Activated T-cell treated with anti-CD3 and anti-CD28 coated beads, Interleukin-2, amount 50 U/mL, for 72 hours (primary cell): ENCODE measurements around the gene INTS2. TPM values are rescaled to one million over a fixed set of nuclear protein-coding genes. Genes with fewer than 3 reads are reported as not detected.
A peak's percentile ranks its signal among the peaks of the same experiment; 100 is the strongest.
"Not testable (repeated sequence)": the region's sequence is repeated elsewhere in the genome, so short reads cannot be mapped to it uniquely, and the experiment has no call there.

ENCODE experiments used
- ATAC-seq, 2 donors: fragments of 150-1000 bp; cut with Tn5 transposase; replicated peaks in 1 of 2; 2 replicates each; pipeline ENCODE4 v1.10.0; 2021; ENCODE audit warnings: moderate library complexity in 2 of 2, mild to moderate bottlenecking in 1 of 2
- DNase-seq, 2 donors: peaks; one replicate each; pipeline ENCODE4 v3.0.0; 2021 to 2022; ENCODE audit warnings: mixed read lengths in 1 of 2
- H3K27ac Mint-ChIP-seq: one replicate; pipeline ENCODE4 v1.8.0; 2022; ENCODE audit warnings: mild to moderate bottlenecking, moderate library complexity, mixed read lengths
- H3K27me3 Mint-ChIP-seq: one replicate; pipeline ENCODE4 v1.8.0; 2022; ENCODE audit warnings: low read depth, mixed read lengths
- H3K36me3 Mint-ChIP-seq, 2 donors: one replicate each; pipeline ENCODE4 v1.8.0; 2022; ENCODE audit warnings: mixed read lengths in 2 of 2, mild to moderate bottlenecking in 1 of 2; ENCODE audit not compliant: insufficient read depth in 2 of 2
- H3K4me1 Mint-ChIP-seq: one replicate; pipeline ENCODE4 v1.8.0; 2022; ENCODE audit warnings: low read depth, mixed read lengths
- H3K4me3 Mint-ChIP-seq, 2 donors: one replicate each; pipeline ENCODE4 v1.8.0; 2022; ENCODE audit warnings: mild to moderate bottlenecking in 2 of 2, mixed read lengths in 2 of 2, moderate library complexity in 2 of 2
- H3K9me3 Mint-ChIP-seq, 2 donors: one replicate each; pipeline ENCODE4 v1.8.0; 2022; ENCODE audit warnings: mixed read lengths in 2 of 2
- total RNA-seq, 2 donors: library from RNA; stranded (reverse); gene quantifications; one replicate each; pipeline ENCODE4 v1.2.3, GENCODE V29; 2022

The INTS2 gene
- total RNA-seq, 2 donors from 2014 or later: 26.1 to 29.5 TPM

GRCh38 chr17:61926826-61927207 lies 965 bp downstream of the INTS2 start:
- peaks cover 1 to 8% of the 10 kb centered on the region in 2 donors for H3K36me3 Mint-ChIP-seq
- peaks cover 20% of the 10 kb centered on the region for H3K4me1 Mint-ChIP-seq
- DNase-seq: no peak
- no peaks in the 10 kb centered on the region for H3K27me3 Mint-ChIP-seq
- H3K9me3 Mint-ChIP-seq: no peaks in the 10 kb centered on the region
- H3K4me3 Mint-ChIP-seq: peak overlapping the region; percentile 87 to 92
- no peak for ATAC-seq
- H3K27ac Mint-ChIP-seq: peak overlapping the region; percentile 89

- DNase-seq, H3K9me3 Mint-ChIP-seq, H3K4me3 Mint-ChIP-seq, ATAC-seq, H3K27ac Mint-ChIP-seq, H3K27me3 Mint-ChIP-seq, H3K4me1 Mint-ChIP-seq: not testable (repeated sequence)
- H3K36me3 Mint-ChIP-seq: peaks cover 5 to 30% of the 10 kb centered on the region in 2 donors
Measured at GRCh38 chr17:61915162-61915561, 12.6 kb downstream of the INTS2 start.

GRCh38 chr17:61908292-61909037 lies 19.3 kb downstream of the INTS2 start:
- ATAC-seq: no peak
- H3K36me3 Mint-ChIP-seq: peaks cover 6 to 24% of the 10 kb centered on the region in 2 donors
- no peaks in the 10 kb centered on the region for H3K9me3 Mint-ChIP-seq
- no peak overlapping the region for H3K27ac Mint-ChIP-seq
- DNase-seq: no peak
- H3K4me1 Mint-ChIP-seq: no peaks in the 10 kb centered on the region
- H3K27me3 Mint-ChIP-seq: no peaks in the 10 kb centered on the region
- H3K4me3 Mint-ChIP-seq: no peak overlapping the region

- Mint-ChIP-seq H3K4me1 (no peaks in the 10 kb centered on the region), H3K27ac (peak overlapping the region; percentile 15), H3K4me3 (no peak overlapping the region), H3K9me3 (no peaks in the 10 kb centered on the region), H3K36me3 (peaks cover 8 to 31% of the 10 kb centered on the region in 2 donors), H3K27me3 (no peaks in the 10 kb centered on the region)
- ATAC-seq (no peak), DNase-seq (no peak)
Measured at GRCh38 chr17:61907361-61907760, 20.4 kb downstream of the INTS2 start.

- Mint-ChIP-seq H3K36me3 (peaks cover 2 to 25% of the 10 kb centered on the region in 2 donors), H3K9me3 (no peaks in the 10 kb centered on the region), H3K27me3 (no peaks in the 10 kb centered on the region), H3K4me1 (no peaks in the 10 kb centered on the region), H3K4me3 (peak overlapping the region; percentile 20 to 65), H3K27ac (peak overlapping the region; percentile 96)
- DNase-seq (peak; percentile 21 to 30), ATAC-seq (peak; percentile 60 to 88)
Measured at GRCh38 chr17:61904094-61904710, 23.6 kb downstream of the INTS2 start.

DNA sequence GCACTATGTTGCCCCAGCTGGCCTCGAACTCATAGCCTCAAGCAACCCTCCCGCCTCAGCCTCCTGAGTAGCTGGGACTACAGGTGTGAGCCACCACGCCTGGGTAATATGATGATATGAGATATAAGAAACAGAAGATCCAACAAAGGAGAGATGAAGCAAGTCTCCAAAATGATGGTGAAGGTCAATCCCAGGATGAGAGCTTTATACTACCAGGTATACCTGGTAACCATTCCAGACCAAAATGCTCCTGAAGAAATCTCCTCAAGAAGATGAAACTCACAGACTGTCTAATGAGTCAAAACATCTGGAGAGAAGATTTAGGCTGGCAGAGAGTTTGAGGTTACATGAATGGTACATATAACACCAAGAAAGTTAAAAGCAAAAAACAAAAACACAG lies 24.5 kb downstream of the INTS2 start:
- H3K4me3 Mint-ChIP-seq: peak overlapping the region in 1 of 2 donors; percentile 19
- no peaks in the 10 kb centered on the region for H3K9me3 Mint-ChIP-seq
- no peaks in the 10 kb centered on the region for H3K27me3 Mint-ChIP-seq
- peaks cover 2 to 25% of the 10 kb centered on the region in 2 donors for H3K36me3 Mint-ChIP-seq
- no peak for ATAC-seq
- peak overlapping the region; percentile 96 for H3K27ac Mint-ChIP-seq
- DNase-seq: no peak
- no peaks in the 10 kb centered on the region for H3K4me1 Mint-ChIP-seq

- no peaks in the 10 kb centered on the region for H3K27me3 Mint-ChIP-seq
- H3K4me3 Mint-ChIP-seq: no peak overlapping the region
- H3K9me3 Mint-ChIP-seq: no peaks in the 10 kb centered on the region
- peaks cover 0 to 17% of the 10 kb centered on the region in 2 donors for H3K36me3 Mint-ChIP-seq
- ATAC-seq (no peak), DNase-seq (no peak)
- no peak overlapping the region for H3K27ac Mint-ChIP-seq
- H3K4me1 Mint-ChIP-seq: no peaks in the 10 kb centered on the region
Measured at GRCh38 chr17:61897548-61898180, 30.1 kb downstream of the INTS2 start.

DNA sequence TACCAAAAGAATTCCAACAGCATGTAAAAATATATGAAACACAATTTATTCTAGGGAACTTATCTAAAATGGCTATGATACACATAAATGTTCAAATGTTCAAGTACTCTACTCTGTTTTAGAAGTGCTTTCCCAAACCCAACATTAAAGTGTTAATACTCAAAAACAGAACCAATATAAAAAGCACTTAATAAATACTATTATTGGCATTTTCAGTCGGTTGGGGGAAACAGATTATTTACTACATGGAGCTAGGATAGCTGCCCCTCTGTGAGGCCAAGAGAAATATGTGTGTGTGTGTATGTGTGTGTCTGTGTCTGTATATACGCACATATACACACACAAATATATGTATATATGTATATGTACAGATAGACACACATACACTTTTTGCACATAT lies 32.4 kb downstream of the INTS2 start:
- ATAC-seq (no peak), DNase-seq (no peak)
- H3K9me3 Mint-ChIP-seq: no peaks in the 10 kb centered on the region
- no peak overlapping the region for H3K27ac Mint-ChIP-seq
- H3K27me3 Mint-ChIP-seq: no peaks in the 10 kb centered on the region
- no peak overlapping the region for H3K4me3 Mint-ChIP-seq
- H3K36me3 Mint-ChIP-seq: peaks cover 0 to 13% of the 10 kb centered on the region in 2 donors
- H3K4me1 Mint-ChIP-seq: no peaks in the 10 kb centered on the region

DNA sequence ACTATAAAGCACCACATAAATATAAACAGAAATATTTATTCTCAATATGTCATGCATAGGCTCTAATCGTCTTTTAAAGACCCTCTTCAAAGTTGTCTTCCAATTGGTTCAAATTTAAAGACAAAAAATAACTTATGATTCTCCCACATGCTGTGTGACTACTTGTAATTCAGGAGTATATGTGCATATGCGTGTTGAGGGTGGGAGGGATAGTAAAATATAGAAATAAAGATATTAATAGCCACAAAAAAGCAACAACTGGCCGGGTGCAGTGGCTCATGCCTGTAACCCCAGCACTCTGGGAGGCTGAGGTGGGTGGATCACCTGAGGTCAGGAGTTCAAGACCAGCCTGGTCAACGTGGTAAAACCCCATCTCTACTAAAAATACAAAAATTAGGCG lies 33.5 kb downstream of the INTS2 start:
- H3K4me1 Mint-ChIP-seq, H3K36me3 Mint-ChIP-seq, DNase-seq, ATAC-seq, H3K4me3 Mint-ChIP-seq, H3K9me3 Mint-ChIP-seq, H3K27me3 Mint-ChIP-seq, H3K27ac Mint-ChIP-seq: not testable (repeated sequence)

DNA sequence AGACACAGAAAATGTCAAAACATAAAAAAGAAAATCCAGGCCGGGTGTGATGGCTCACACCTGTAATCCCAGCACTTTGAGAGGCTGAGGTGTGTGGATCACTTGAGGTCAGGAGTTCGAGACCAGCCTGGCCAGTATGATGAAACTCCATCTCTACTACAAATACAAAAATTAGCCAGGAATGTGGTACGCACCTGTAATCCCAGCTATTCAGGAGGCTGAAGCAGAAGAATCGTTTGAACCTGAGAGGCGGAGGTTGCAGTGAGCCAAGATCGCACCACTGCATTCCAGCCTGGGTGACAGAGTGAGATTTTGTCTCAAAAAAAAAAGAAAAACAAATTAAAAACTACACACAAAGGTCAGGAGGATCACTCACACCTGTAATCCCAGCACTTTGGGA lies 40.0 kb downstream of the INTS2 start:
- H3K36me3 Mint-ChIP-seq: peaks cover 4 to 17% of the 10 kb centered on the region in 2 donors
- DNase-seq, H3K27me3 Mint-ChIP-seq, H3K4me1 Mint-ChIP-seq, H3K4me3 Mint-ChIP-seq, ATAC-seq, H3K27ac Mint-ChIP-seq, H3K9me3 Mint-ChIP-seq: not testable (repeated sequence)

DNA sequence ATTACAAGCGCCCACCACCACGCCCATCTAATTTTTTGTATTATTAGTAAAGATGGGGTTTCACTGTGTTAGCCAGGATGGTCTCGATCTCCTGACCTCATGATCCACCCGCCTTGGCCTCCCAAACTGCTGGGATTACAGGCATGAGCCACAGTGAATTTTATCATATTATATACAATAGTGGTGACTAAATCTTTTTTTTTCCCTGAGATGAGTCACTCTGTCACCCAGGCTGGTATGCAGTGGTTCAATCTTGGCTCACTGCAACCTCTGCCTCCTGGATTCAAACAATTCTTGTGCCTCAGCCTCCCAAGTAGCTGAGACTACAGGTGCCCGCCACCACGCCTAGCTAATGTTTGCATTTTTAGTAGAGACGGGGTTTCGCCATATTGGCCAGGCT lies 41.9 kb downstream of the INTS2 start:
- H3K4me1 Mint-ChIP-seq, H3K9me3 Mint-ChIP-seq, H3K27ac Mint-ChIP-seq, DNase-seq, H3K4me3 Mint-ChIP-seq, ATAC-seq, H3K27me3 Mint-ChIP-seq: not testable (repeated sequence)
- H3K36me3 Mint-ChIP-seq: peaks cover 4 to 15% of the 10 kb centered on the region in 2 donors

DNA sequence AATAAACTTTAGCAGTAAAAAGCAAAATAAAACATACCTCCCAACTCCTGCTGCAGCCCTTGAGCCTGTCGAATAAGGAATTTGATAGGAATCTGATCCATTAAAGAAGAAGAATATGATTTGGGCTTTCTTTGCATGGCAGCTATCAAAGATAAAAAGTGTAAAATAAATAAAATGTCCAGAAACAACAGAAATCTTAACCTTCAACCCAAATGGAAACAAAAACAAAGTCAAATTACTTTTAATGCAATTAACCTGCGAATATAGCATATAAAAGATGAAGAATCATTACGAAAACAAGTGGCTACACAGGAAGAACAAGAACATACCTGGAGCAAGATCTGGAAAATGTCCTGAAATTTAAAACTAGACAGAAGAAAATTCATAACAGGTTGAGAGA lies 42.9 kb downstream of the INTS2 start:
- H3K4me1 Mint-ChIP-seq: no peaks in the 10 kb centered on the region
- H3K36me3 Mint-ChIP-seq: peaks cover 4 to 15% of the 10 kb centered on the region in 2 donors
- no peaks in the 10 kb centered on the region for H3K27me3 Mint-ChIP-seq
- H3K4me3 Mint-ChIP-seq: no peak overlapping the region
- no peaks in the 10 kb centered on the region for H3K9me3 Mint-ChIP-seq
- no peak for ATAC-seq
- no peak for DNase-seq
- H3K27ac Mint-ChIP-seq: no peak overlapping the region

DNA sequence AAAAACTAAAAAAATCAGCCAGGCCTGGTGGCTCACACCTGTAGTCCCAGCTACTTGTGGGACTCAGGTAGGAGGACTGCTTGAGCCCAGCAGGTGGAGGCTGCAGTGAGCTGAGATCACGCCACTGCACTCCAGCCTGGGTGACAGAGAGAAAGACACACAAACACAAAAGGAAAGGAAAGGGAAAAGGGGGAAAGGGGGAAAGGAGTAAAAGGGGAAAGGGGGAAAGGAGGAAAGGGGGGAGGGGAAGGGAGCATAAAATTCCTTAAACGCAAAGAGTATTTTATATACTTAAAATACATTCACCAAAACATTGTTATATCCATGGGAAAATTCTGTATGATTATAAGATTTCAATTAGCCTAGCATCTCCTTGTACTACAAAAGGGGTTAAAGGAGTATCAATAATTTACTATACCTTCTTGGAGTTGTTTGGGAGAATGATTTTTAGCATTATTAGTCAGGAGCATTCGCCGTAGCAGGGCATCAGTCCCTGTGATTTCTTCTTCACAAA lies 47.1 kb downstream of the INTS2 start:
- H3K4me1 Mint-ChIP-seq: no peaks in the 10 kb centered on the region
- peaks cover 0 to 3% of the 10 kb centered on the region in 2 donors for H3K36me3 Mint-ChIP-seq
- no peaks in the 10 kb centered on the region for H3K27me3 Mint-ChIP-seq
- H3K27ac Mint-ChIP-seq: no peak overlapping the region
- H3K4me3 Mint-ChIP-seq: no peak overlapping the region
- H3K9me3 Mint-ChIP-seq: no peaks in the 10 kb centered on the region
- DNase-seq: no peak
- ATAC-seq: no peak
